ELF-1 (cell line): ENCODE results near the gene TMEM150B.
"Not testable (repeated sequence)": the region's sequence is repeated elsewhere in the genome, so short reads cannot be mapped to it uniquely, and the experiment has no call there.

ENCODE experiments used
- DNase-seq: peaks from one replicate; pipeline ENCODE4 v3.0.0-alpha.2; 2016; ENCODE audit warnings: low read depth, low spot score

TMEM150B gene

DNA sequence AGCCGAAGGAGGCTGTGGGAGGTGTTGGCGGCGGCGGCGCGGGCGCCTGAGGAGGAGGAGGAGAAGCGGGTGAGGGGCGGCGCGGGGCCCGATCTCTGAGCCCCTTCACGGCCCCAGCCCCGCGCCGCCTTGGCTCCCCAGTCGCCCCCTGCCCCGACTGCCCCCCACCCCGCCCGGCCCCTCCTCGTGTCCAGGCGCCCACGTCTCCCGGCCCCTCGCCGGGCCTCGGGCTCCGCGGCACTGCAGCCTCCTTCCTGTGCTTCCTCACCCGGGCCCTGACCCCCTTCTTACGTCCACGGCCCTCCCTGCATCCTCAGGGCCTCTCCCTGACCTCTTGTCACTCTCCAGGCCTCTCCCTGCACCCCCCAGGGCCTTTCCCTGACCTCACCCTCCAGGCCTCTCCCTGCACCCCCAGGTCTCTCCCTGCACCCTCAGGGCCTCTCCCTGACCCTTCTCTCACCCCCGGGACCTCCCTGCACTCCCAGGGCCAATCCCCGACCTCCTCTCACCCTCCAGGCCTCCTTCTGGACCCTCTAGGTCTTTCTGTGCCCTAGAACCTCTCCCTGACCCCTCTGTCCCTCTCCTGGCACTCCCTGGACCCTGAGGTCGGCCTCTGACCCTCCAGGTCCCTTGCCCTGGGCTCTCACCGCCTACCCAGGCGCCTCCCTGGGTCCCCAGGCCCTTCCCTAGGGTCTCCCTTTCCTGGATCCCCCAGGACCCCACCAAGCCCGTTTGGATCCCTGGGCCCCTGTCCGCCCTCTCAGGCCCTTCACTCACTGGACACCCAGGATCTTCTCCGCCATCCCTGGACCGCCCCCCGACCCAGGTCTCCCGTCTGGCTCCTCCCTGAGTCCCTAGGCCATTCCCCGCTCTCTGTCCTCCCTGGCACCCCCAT is 15.0 kb upstream of the TMEM150B start:
- peak; percentile 47 for DNase-seq

DNA sequence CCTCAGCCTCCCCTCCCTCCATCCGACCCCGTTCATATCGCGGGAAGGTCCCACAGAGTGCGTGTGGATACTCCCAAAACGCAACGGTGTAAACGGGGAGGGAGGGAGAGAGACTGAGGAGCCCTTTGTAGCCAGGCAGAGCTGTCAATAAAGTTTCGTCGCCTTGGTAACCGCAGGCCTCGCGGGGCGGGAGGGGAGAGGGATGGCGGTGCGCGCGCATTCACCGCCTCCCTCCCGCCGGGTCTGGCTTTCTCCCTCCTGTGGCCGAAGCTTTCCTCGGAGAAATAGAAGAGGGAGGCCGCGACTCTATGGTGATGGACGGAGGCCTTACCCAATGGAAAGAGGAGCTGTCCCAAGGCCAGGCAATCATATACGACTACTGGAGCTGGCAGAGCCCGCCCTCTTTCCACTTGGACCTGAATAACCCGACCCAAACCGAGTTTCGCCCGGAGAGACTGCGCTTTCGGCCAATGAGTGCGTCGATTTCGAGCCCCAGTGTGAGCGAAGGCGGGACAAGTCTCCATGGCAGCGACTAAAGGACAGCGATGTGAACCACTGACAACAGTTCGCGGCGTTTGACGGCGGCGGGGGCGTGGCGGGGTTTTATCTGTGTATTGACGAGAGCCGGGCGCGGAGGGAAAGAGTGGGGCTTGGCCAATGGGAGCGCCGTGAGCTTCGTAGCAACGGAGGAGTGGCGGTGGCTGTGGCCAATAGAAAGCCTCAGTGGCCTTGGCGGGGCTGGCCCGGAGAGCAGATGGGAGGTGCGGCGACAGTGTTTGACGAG is 14.2 kb upstream of the TMEM150B start, which contains the start of gene KMT5C:
KMT5C (plus strand) TSS at position 772 of the 784 bp plus-strand sequence. CDS start 2,061 bp downstream, outside the sequence.
- DNase-seq, result peak; percentile 100

- DNase-seq, result no peak
Observed at GRCh38 chr19:55336101-55336500, 11.0 kb upstream of the TMEM150B start.

GRCh38 chr19:55333870-55334269 is 8.7 kb upstream of the TMEM150B start:
- no peak for DNase-seq

DNA sequence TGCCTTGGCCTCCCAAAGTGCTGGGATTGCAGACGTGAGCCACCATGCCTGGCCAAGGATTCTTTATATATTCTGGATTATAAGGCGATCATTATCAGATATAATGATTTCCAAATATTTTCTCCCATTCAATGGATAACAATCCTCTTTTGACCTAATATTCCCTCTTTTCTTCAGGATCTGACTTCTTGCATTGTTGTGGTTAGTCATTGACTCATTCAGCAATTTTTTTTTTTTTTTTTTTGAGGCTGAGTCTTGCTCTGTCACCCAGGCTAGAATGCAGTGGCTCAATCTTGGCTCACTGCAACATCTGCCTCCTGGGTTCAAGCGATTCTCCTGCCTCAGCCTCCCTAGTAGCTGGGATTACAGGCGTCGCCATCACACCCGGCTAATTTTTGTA is 4.7 kb upstream of the TMEM150B start:
- DNase-seq, result not testable (repeated sequence)

DNA sequence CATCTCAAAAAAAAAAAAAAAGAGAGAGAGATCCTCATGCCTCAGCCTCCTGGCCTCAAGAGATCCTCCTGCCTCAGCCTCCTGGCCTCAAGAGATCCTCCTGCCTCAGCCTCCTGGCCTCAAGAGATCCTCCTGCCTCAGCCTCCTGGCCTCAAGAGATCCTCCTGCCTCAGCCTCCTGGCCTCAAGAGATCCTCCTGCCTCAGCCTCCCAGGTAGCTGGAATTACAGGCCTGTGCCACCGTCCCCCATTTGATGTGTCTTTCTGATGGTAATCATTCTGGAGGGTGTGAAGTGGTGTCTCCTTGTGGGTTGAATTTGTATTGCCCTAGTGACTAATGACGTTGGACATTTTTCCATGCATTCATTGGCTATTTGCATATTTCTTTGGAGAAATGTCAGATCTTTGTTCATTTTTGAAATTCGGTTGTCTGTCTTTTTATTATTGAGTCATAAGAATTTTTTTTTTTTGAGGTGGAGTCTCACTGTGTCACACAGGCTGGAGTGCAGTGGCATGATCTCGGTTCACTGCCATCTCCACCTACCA is 3.7 kb upstream of the TMEM150B start:
- DNase-seq, result not testable (repeated sequence)

GRCh38 chr19:55324662-55325061 is 479 bp downstream of the TMEM150B start:
- no peak for DNase-seq

- DNase-seq, result no peak
Observed at GRCh38 chr19:55322204-55322885, 2.8 kb downstream of the TMEM150B start.

- no peak for DNase-seq
Observed at GRCh38 chr19:55321466-55322137, 3.5 kb downstream of the TMEM150B start.

DNA sequence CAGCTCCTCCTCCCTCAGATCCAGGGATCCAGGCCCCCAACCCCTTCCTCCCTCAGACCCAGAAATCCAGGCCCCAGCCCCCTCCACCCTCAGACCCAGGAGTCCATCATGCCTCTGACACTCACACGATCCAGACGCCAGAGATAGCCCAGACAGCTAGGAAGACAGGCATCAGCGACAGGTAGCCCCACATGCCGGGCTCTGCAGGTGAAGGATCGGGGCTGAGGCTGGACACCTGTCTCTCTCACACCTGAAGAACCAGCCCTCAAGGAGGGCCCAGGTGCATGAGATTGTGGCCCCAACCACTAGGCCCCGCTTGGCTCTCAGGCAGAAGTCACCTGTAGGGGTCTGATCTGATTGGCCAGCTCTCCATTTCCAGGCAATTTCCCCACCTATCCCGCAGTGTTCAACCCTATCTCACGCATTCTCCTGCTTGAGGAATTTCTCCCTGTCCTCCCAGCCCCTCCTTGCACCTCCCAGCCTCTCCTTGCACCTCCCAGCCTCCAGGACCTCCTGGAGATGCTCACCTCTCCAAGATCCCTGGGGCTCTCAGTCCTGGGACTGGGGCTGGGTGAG is 4.2 kb downstream of the TMEM150B start:
- DNase-seq, result no peak

- peak; percentile 91 for DNase-seq
Observed at GRCh38 chr19:55319785-55320184, 5.4 kb downstream of the TMEM150B start.

GRCh38 chr19:55316646-55317045 is 8.5 kb downstream of the TMEM150B start:
- DNase-seq, result no peak

DNA sequence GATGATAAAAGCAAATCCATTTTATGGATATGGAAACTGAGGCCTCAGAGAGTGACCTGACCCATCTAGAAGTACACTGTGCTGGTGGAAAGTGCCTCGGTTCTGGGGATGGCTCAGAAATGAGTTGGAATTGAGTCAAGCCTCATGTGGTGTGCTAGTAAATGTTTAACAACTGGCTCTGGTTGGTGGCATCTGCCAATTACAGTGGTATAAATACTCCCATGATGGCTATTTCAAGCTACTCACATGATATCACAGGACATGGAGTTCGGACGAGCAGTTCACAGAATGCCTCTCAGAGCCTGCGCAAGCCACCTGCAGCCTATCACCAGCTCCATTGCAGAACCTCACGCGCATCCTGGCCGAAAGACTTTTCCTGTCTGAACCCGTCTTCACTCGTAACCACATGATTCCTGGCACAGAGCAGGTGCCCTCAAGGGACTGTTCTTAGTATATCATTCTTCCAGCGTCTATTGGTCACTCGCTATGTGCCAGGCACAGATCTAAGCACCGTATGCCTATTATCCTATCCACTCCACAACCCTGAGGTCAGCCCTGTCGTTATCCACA is 9.1 kb downstream of the TMEM150B start:
- no peak for DNase-seq

- DNase-seq, result no peak
Observed at GRCh38 chr19:55314396-55314795, 10.7 kb downstream of the TMEM150B start.

DNA sequence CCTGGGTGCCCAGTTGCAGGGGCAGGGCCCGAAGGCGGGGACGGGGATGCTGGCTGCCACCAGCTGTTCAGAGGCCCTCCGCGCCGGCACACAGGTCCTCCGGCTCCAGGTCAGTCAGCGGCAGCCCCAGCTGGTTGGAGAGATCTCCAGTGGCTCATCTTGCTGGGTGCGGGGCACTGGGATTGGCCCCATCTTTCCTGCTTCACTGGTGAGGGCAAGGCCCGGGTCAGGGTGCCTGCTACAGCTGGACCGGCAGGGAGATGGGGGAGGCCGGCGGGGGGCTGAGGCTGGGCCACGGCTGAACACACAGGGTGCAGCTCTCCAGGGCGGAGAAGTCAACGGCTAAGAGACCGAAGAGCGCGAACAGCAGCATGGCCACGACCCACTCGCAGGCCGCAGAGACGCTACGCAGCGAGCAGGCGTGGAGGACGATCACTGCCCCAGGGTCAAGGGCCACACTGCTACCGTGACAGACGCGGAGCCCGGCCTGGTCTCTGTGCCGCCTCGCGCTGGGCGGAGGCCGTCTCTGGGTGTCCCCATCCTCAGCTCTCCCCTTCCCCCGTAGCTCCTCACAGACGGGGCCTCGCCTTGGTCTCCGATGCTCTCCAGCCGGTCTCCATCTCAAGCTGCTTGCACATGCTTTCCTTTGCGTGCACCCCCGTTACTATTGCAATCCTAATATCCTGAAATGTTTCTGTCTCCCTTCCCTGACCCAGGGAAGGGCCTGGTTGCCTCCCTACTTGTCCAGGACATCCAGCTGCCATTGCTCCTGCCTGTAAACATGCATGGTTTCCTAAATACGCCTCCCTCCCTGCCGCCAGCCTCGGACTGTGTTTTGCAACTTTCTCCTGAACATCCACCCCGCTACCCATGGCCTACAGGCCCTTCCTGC is 12.3 kb downstream of the TMEM150B start:
- no peak for DNase-seq

DNA sequence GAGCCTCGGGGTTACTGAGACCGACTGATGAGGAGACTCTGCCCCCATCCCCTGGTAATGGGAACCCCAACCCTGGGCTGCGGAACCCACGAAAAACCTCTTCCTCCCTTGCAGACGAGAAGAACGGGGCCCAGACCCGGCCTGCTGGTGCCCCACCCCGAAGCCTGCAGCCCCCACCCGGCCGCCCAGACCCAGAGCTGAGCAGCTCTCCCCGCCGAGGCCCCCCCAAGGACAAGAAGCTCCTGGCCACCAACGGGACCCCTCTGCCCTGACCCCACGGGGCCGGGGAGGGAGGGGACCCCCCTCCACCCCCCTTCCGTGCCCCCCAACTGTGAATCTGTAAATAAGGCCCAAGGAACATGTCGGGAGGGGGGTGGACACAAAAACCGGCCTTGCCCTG is 13.3 kb downstream of the TMEM150B start:
- DNase-seq, result no peak

DNA sequence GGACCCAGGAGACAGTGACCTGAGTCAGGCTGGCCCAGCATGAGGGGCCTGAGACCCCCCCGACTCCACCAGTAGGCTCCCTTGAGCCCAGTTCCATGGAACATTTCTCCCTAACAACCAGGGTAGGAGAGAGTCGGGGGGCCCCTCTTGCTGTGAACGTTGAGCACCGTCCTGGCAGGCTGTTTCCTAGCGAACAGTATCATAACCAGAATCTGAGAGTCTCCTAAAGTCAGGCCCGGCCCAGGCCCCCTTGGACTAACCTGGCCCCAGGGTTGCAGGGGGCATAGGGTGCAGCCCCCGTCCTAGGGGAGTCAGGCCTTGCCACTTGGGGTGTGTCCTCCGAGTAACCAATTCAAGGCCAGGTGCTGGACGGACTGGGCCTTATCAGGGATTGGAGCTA is 13.7 kb downstream of the TMEM150B start:
- DNase-seq, result no peak

DNA sequence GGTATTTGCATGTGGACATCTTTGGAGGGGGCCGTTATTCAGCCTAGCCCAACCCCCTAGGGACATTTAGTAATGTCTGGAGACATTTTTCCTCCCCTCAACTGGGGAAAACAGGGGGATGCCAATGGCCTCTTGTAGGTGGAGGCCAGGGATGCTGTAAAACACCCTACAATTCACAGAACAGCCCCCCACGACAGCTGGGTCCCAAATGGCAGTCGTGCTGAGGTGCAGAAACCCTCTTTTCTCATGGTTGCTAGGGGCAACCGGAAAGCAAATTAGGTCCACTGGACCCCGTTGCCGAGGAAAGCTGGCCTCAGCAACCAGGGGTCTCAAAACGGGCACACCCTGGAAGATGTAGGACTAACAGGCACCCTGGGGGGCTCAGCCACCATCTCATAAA is 14.6 kb downstream of the TMEM150B start:
- no peak for DNase-seq

GRCh38 chr19:55309448-55309847 is 15.7 kb downstream of the TMEM150B start:
- DNase-seq, result no peak
